AG04450 (cell line): ENCODE results near the gene SSTR3. TPM values are rescaled to one million over a fixed set of nuclear protein-coding genes. Genes with fewer than 3 reads are reported as not detected.

ENCODE experiments used
- CTCF ChIA-PET: fragments of 300-600, 350-600 bp; formaldehyde crosslinking; extraction: SDS; loops from one replicate; lab custom pipeline; 2022; ENCODE audit warnings: antibody characterized with exemption, inconsistent platforms; lab: Charles Lee
- POLR2A ChIA-PET: fragments of 350-600 bp; formaldehyde crosslinking; extraction: SDS; loops from one replicate; lab custom pipeline; 2021; ENCODE audit warnings: antibody characterized with exemption, inconsistent platforms; lab: Yijun Ruan, JAX
- DNase-seq: peaks from one replicate; pipeline ENCODE4 v3.0.0-alpha.2; 2011; ENCODE audit warnings: low read depth, low spot score
- H3K27ac ChIP-seq: one replicate; pipeline ENCODE4 v1.5.1; 2012; ENCODE audit warnings: low read depth, low read length, control low read depth
- H3K27me3 ChIP-seq: one replicate; pipeline ENCODE4 v1.6.0; 2012; ENCODE audit warnings: low read length; ENCODE audit not compliant: control insufficient read depth, insufficient read depth
- H3K4me3 ChIP-seq: 2 replicates; pipeline ENCODE4 v1.5.1; 2011; ENCODE audit warnings: mild to moderate bottlenecking, low read depth, low read length, control low read depth
- H3K9me3 ChIP-seq: 2 replicates; pipeline ENCODE4 v1.5.1; 2012; ENCODE audit warnings: low read length; ENCODE audit not compliant: control insufficient read depth, insufficient read depth
- polyA plus RNA-seq: library from polyadenylated mRNA; depleted of rRNA; stranded (reverse); fragments of >200 nt; gene quantifications from 2 replicates; pipeline ENCODE4 v1.2.3, GENCODE V29; 2011
- TF ChIP-seq, protein P1 (sequence below): IDR thresholded peaks from 2 replicates; pipeline ENCODE4 v1.5.1; 2011; ENCODE audit warnings: low read depth, low read length, control low read depth, inconsistent platforms

SSTR3 gene
- polyA plus RNA-seq, 1 experiment: 0.06 TPM

DNA sequence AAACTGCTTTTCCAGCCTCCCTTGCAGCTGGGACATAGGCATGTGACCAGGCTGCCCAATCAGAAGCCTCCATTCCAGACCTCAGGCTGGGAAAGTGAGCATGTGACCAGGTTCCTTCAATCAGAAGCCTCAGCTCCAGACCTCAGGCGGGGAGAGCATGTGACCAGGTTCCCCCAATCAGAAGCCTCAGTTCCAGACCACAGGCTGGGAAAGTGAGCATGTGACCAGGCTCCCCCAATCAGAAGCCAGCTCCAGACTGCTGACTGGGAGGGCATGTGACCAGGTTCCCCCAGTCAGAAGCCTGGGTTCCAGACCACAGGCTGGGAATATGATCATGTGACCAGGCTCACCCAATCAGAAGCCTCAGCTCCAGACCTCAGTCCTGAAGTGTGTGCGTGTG lies 50.8 kb downstream of the SSTR3 start:
- Histone ChIP-seq H3K9me3 (peaks cover 9% of the 10 kb centered on the region), H3K27me3 (peaks cover 21% of the 10 kb centered on the region), H3K27ac (no peak overlapping the region), H3K4me3 (no peak overlapping the region)
- CTCF ChIA-PET: interaction anchor here (0.6 to 0.9 kb wide), 2 partner anchors 36 to 99 kb away, joined by 3 read pairs; no protein-coding TSS in a partner anchor
- POLR2A ChIA-PET: no interaction called here
- TF ChIP-seq, protein P1, sequence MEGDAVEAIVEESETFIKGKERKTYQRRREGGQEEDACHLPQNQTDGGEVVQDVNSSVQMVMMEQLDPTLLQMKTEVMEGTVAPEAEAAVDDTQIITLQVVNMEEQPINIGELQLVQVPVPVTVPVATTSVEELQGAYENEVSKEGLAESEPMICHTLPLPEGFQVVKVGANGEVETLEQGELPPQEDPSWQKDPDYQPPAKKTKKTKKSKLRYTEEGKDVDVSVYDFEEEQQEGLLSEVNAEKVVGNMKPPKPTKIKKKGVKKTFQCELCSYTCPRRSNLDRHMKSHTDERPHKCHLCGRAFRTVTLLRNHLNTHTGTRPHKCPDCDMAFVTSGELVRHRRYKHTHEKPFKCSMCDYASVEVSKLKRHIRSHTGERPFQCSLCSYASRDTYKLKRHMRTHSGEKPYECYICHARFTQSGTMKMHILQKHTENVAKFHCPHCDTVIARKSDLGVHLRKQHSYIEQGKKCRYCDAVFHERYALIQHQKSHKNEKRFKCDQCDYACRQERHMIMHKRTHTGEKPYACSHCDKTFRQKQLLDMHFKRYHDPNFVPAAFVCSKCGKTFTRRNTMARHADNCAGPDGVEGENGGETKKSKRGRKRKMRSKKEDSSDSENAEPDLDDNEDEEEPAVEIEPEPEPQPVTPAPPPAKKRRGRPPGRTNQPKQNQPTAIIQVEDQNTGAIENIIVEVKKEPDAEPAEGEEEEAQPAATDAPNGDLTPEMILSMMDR: no peak
- no peak for DNase-seq

DNA sequence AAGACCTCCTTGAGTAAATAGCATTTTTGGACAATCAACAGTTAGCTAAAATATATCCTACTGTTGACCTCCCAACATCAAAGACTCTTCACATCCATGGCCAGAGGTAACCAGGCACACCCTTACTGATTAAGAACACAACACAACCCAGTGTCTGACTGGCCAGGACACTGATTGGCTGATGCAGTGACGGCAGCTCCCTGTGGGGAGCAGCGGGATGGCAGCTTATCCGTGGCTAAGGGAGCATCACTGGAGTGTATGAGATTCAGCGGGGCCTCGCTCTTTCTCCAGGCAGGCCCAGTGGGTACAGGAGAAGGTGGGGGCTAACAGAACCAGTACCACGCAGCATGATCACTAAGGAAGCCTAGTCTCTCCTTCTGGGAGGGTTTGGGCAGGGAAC lies 52.2 kb downstream of the SSTR3 start:
- CTCF ChIA-PET: interaction anchor here (0.6 to 0.7 kb wide), 2 partner anchors 40 to 115 kb away, joined by 3 read pairs; no protein-coding TSS in a partner anchor
- Histone ChIP-seq H3K27me3 (peaks cover 21% of the 10 kb centered on the region), H3K27ac (no peak overlapping the region), H3K4me3 (no peak overlapping the region), H3K9me3 (peaks cover 20% of the 10 kb centered on the region)
- POLR2A ChIA-PET: no interaction called here
- no peak for DNase-seq
- TF ChIP-seq, protein P1: 0 out of 2 replicates have a peak, but pooled peaks have one; percentile 5

DNA sequence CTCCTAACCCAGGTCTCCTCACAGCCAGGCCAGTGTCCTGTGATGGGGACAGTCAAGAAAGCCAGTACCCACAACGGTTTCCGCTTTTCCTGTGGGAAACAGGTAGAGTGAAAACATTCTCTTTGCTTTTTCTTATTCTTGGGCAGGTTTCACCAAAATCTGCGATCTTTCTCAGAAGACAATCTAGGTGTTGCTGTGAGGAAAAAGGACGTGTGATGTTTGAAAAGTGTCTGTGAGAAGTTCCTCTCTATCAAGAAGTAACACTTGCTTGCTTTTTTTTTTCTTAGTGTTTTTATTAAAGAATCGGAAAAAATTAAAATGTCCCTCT lies 53.4 kb downstream of the SSTR3 start:
- POLR2A ChIA-PET: no interaction called here

DNA sequence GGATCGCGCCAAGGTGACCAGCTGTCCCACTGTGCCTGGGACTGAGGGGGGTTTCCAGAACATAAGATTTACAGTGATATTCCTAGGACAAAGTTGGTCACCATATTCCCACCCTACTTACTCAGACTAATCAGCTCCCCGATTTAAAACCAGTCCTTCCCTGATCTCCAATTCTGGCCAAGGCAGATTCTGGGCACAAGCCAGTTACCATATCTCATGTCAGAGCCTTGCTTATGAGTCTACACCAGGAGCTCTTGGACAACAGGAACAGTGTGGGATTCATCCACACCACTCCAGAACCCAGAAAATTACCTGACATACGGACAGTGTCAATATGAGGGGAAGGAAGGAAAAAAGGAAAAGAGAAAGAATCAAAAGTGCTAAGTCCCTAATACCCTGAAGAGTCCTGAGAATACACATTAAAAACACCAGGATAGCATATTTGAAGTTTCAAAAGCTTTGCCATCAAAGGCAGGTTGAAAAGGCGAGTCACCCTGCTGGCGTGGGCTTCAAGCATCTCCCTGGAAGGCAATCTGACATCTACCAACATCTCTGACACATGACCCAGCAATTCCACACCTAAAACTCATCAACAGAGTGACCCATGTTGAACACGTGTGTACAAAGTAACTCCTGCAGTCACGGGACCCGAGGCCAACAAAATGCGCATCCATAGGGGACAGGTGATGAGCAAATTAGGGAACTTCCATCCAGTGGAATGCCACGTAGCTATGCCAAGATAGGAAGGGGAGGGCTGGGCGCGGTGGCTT lies 54.6 kb downstream of the SSTR3 start:
- no peak overlapping the region for H3K4me3 ChIP-seq
- ChIA-PET CTCF (interaction anchor here (0.8 to 1.8 kb wide), 2 partner anchors 9 to 42 kb away, joined by 4 to 5 read pairs; no protein-coding TSS in a partner anchor), POLR2A (no interaction called here)
- no peak overlapping the region for H3K27ac ChIP-seq
- H3K9me3 ChIP-seq: peaks cover 24% of the 10 kb centered on the region
- peaks cover 11% of the 10 kb centered on the region for H3K27me3 ChIP-seq
- TF ChIP-seq, protein P1: no peak
- no peak for DNase-seq

More for the DNA sequence above, 53.4 kb downstream of the SSTR3 start:
- TF ChIP-seq, protein P1: no peak
- peaks cover 24% of the 10 kb centered on the region for H3K9me3 ChIP-seq
- CTCF ChIA-PET: no interaction called here
- no peak overlapping the region for H3K4me3 ChIP-seq
- H3K27ac ChIP-seq: no peak overlapping the region
- no peak for DNase-seq
- H3K27me3 ChIP-seq: peaks cover 21% of the 10 kb centered on the region

DNA sequence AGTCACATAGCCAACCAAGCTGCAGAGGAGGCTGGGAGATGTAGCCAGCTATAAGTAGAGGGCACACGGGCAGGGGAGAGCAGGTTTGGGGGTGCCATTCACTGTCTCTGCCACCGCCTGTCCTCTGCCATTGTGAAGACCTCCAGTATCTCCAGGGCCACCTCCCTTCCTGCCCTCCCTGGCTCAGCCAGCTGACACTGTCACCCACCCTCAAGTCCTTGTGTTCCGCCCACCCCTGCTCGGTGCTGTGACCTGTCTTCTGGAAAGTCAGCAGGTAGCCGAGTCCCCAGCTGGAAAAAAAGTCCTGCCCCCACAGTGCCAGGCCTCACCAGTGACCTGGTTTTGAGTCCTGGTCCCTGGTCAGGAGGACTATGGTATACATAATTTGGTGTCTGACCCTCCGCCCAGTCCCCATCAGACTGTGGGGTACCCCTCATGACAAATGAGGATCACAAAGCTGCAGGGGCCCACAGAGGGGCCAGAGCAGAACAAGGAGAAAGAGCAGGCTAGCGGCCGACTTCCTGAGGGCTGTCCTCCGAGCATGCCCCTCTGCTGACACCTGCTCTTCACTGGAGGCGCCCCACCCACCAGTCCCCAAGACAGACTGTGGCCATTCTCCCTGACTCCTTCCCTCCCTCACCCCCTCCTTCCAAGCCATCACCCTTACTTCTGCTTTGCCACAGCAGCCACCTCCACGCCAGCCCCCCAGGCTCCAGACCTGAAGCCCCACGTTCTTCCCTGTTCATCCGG lies 55.4 kb downstream of the SSTR3 start:
- H3K27me3 ChIP-seq: peaks cover 14% of the 10 kb centered on the region
- H3K27ac ChIP-seq: no peak overlapping the region
- DNase-seq: no peak
- H3K9me3 ChIP-seq: peaks cover 23% of the 10 kb centered on the region
- POLR2A ChIA-PET: interaction anchor here (0.6 kb wide), 1 partner anchor 864 kb away, joined by 5 read pairs; no protein-coding TSS in a partner anchor
- CTCF ChIA-PET: interaction anchor here (0.8 to 1.8 kb wide), 2 partner anchors 43 to 103 kb away, joined by 3 to 5 read pairs; no protein-coding TSS in a partner anchor
- TF ChIP-seq, protein P1: no peak
- H3K4me3 ChIP-seq: no peak overlapping the region
